ENCODE data around the gene ZNF343. TPM values are rescaled to one million over a fixed set of nuclear protein-coding genes. Genes with fewer than 3 reads are reported as not detected.
A peak's percentile ranks its signal among the peaks of the same experiment; 100 is the strongest.

ZNF343 gene
- total and polyA plus RNA-seq, 10 donors = 4.8 to 16.2 (median 10.3) TPM

GRCh38 chr20:2521369-2522305 lies 12.9 kb upstream of the ZNF343 start:
- 13 to 20% (median 17%) methylated on average over 10 of the region's 10 CpGs for WGBS, 5 donors
- Histone ChIP-seq H3K36me3 (no peaks in the 10 kb centered on the region), H3K4me3 (no peak overlapping the region), H3K9me3 (no peaks in the 10 kb centered on the region), H3K27ac (no peak overlapping the region), H3K4me1 (peaks cover 0 to 43% (median 19%) of the 10 kb centered on the region in 6 donors), H3K27me3 (replicated peaks in 1 of 7) (peaks cover 0 to 11% (median 0%) of the 10 kb centered on the region in 7 donors)
- peak; percentile 5 to 89 (median 80) for TF ChIP-seq CTCF (IDR thresholded peaks at IDR 0.05 in 8 of 11, conservative IDR thresholded peaks at IDR 0.05 in 3 of 11)
- no peak for TF ChIP-seq POLR2AphosphoS5 (IDR thresholded peaks at IDR 0.05)
- no peak for DNase-seq
- intact Hi-C loops (cut with DNase I; ENCODE audit: low total_unique reads) = loop anchor here (10.0 kb wide), 1 partner anchor 123 kb away; no protein-coding TSS in a partner anchor

DNA sequence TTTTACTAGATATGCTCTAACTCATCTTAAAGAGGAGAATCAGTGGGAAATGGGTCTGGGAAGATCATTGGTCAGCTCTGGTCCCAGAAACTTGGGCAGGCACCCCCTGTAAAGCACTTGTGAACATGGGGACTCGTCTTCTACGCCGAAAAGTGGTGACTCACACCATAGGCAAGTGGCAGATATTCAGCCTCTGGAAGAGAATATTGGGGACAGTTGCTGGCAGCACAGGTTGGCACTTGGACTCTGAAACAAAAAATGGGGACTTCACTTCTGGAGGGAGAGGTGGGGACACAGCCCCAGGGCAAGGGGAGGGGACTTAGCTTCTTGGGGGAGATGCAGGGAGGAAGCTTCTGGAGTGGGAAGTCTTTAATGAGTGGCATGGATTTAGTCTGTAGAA lies 11.9 kb upstream of the ZNF343 start:
- TF ChIP-seq POLR2AphosphoS5 (IDR thresholded peaks at IDR 0.05) = no peak
- TF ChIP-seq CTCF (IDR thresholded peaks at IDR 0.05 in 8 of 11, conservative IDR thresholded peaks at IDR 0.05 in 3 of 11) = no peak
- no peak for TF ChIP-seq POLR2A (IDR thresholded peaks at IDR 0.05)
- 89 to 98% (median 93%) methylated on average over 3 of the region's 3 CpGs for WGBS, 5 donors
- intact Hi-C loops (cut with DNase I; ENCODE audit: low total_unique reads) = loop anchor here (10.0 kb wide), 1 partner anchor 124 kb away; no protein-coding TSS in a partner anchor
- no peaks in the 10 kb centered on the region for H3K36me3 ChIP-seq
- H3K9me3 ChIP-seq = no peaks in the 10 kb centered on the region
- H3K27ac ChIP-seq = no peak overlapping the region
- DNase-seq = no peak
- H3K4me3 ChIP-seq = no peak overlapping the region
- peaks cover 0 to 37% (median 17%) of the 10 kb centered on the region in 6 donors for H3K4me1 ChIP-seq
- H3K27me3 ChIP-seq (replicated peaks in 1 of 7) = peaks cover 0 to 10% (median 0%) of the 10 kb centered on the region in 7 donors

DNA sequence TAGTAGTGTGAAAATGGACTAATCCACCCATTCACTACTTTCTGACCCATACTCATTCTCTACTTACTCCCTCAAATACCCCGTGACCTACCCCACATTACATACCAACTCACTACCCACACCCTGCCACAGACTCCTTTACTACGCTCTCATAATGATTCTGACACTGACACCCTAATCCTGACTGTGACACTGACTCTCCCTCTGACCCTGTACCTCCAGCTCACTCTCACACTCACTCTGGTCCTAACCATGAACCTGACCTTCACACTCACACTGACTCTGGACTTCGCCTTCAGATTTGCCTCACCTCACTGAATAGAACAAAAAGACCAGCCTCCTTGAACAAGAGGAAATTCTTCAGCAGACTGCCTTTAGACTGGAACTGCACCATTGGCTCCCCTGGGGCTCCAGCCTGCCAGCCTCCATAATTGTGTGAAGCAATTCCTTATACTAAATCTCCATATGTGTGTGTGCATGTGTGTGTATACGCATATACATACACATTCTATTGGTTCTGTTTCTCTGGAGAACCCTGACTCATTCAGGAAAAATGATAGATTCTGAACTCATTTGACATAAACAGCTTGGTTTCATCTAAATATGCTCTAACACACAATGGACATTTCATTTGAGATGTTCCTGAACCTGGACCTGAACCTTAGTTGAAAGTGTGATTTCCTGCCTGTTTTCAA lies 10.5 kb upstream of the ZNF343 start:
- WGBS, 5 donors = 91 to 94% (median 91%) methylated on average over 4 of the region's 4 CpGs
- DNase-seq = no peak
- H3K27me3 ChIP-seq (replicated peaks in 1 of 7) = no peaks in the 10 kb centered on the region
- H3K4me1 ChIP-seq = peaks cover 0 to 25% (median 11%) of the 10 kb centered on the region in 6 donors
- no peak overlapping the region for H3K4me3 ChIP-seq
- no peaks in the 10 kb centered on the region for H3K9me3 ChIP-seq
- intact Hi-C loops (cut with DNase I; ENCODE audit: low total_unique reads) = no loop called here
- H3K27ac ChIP-seq = no peak overlapping the region
- TF ChIP-seq CTCF (IDR thresholded peaks at IDR 0.05 in 8 of 11, conservative IDR thresholded peaks at IDR 0.05 in 3 of 11) = no peak
- H3K36me3 ChIP-seq = no peaks in the 10 kb centered on the region

- TF ChIP-seq POLR2A (IDR thresholded peaks at IDR 0.05) (no peak), CTCF (IDR thresholded peaks at IDR 0.05 in 8 of 11, conservative IDR thresholded peaks at IDR 0.05 in 3 of 11) (no peak), POLR2AphosphoS5 (IDR thresholded peaks at IDR 0.05) (no peak)
- no peak overlapping the region for H3K27ac ChIP-seq
- H3K4me1 ChIP-seq = peaks cover 0 to 18% (median 5%) of the 10 kb centered on the region in 6 donors
- WGBS, 5 donors = 81 to 91% (median 83%) methylated on average over 4 of the region's 4 CpGs
- no peak overlapping the region for H3K4me3 ChIP-seq
- no peaks in the 10 kb centered on the region for H3K27me3 ChIP-seq (replicated peaks in 1 of 7)
- no peaks in the 10 kb centered on the region for H3K36me3 ChIP-seq
- intact Hi-C loops (cut with DNase I; ENCODE audit: low total_unique reads) = no loop called here
- no peak for DNase-seq
- H3K9me3 ChIP-seq = no peaks in the 10 kb centered on the region
These were observed 9.8 kb upstream of the ZNF343 start for GRCh38 chr20:2518558-2518957.

Measured in spleen (tissue), 11 donors.